ENCODE results near the gene EID3. TPM values are rescaled to one million over a fixed set of nuclear protein-coding genes. Genes with fewer than 3 reads are reported as not detected.
A peak's percentile ranks its signal among the peaks of the same experiment; 100 is the strongest.

EID3 gene
- polyA plus RNA-seq, 3 donors, result 0.64 to 1.0 (median 0.65) TPM

DNA sequence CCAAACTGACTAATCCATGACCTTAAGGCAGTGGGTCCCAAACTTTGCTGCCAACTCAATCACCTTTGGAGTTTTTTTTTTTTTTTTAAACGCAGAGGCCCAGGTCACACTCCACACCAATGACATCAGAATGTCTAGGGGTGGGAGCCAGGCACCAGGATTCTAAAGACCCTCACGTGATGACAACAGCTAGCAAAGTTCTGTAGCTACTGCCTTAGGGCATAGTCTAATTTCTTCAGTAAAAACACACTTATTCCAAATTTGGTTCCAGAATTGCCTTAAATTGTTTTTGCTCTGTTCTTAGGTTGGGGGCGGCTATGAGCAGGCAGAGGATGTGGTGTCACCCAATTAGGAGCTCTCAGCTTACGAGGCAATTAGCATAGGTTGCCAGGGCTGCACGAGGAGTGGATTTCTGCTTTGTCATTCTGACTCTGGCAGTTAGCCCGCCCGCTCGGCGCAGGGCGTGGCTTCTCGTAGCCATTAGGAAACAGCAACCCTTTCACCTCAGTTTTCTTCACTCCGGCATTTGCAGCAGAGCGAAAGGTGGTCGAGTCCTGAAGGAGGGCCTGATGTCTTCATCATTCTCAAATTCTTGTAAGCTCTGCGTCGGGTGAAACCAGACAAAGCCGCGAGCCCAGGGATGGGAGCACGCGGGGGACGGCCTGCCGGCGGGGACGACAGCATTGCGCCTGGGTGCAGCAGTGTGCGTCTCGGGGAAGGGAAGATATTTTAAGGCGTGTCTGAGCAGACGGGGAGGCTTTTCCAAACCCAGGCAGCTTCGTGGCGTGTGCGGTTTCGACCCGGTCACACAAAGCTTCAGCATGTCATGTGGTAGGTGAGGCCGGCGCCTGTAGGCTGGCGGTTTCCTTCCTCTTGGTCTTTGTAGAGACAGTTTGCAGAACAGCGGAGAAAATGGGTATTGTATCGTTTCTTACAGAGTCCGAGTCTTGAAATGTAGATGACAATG lies 16.7 kb upstream of the EID3 start:
- Histone ChIP-seq H3K36me3 (replicated peaks in 1 of 2; ENCODE audit: control insufficient read depth in 1 of 2, insufficient read depth in 2 of 2, low read length in 2 of 2) (peaks cover 3 to 9% of the 10 kb centered on the region in 2 donors), H3K9me3 (replicated peaks in 1 of 2; ENCODE audit: control insufficient read depth in 1 of 2, insufficient read depth in 1 of 2, low read length in 2 of 2) (no peaks in the 10 kb centered on the region), H4K20me1 (ENCODE audit: insufficient read depth, low read length) (peaks cover 20% of the 10 kb centered on the region), H3K27me3 (ENCODE audit: control insufficient read depth in 2 of 2, insufficient read depth in 2 of 2, low read length in 2 of 2) (no peaks in the 10 kb centered on the region), H3K4me3 (replicated peaks in 1 of 3; ENCODE audit: low read depth in 2 of 3, low read length in 3 of 3) (peak overlapping the region; percentile 67 to 87 (median 76)), H2AFZ (ENCODE audit: insufficient read depth, low read depth, low read length, poor library complexity, severe bottlenecking) (peak overlapping the region; percentile 67), H3K4me1 (ENCODE audit: control insufficient read depth in 1 of 2, insufficient read depth in 2 of 2, low read length in 2 of 2) (peaks cover 31 to 36% of the 10 kb centered on the region in 2 donors), H3K27ac (ENCODE audit: low read depth in 1 of 2, low read length in 2 of 2) (peak overlapping the region; percentile 90 to 96), H3K79me2 (ENCODE audit: insufficient read depth, low read length) (peaks cover 40% of the 10 kb centered on the region), H3K9ac (ENCODE audit: insufficient read depth, low read length, poor library complexity, severe bottlenecking) (peak overlapping the region; percentile 75), H3K4me2 (replicated peaks; ENCODE audit: extremely low read depth, low read length, poor library complexity, severe bottlenecking) (peak overlapping the region; percentile 97)
- Mint-ChIP-seq H3K36me3 (peaks cover 6 to 12% of the 10 kb centered on the region in 2 donors), H3K4me1 (peaks cover 31% of the 10 kb centered on the region), H3K4me3 (peak overlapping the region; percentile 95 to 98), H3K9me3 (peaks cover 0 to 3% (median 0%) of the 10 kb centered on the region in 7 donors), H3K27ac (peak overlapping the region; percentile 99 to 100 (median 99)), H3K27me3 (ENCODE audit: low read depth in 3 of 3) (peaks cover 0 to 2% (median 0%) of the 10 kb centered on the region in 3 donors)
- TF ChIP-seq, protein P1, sequence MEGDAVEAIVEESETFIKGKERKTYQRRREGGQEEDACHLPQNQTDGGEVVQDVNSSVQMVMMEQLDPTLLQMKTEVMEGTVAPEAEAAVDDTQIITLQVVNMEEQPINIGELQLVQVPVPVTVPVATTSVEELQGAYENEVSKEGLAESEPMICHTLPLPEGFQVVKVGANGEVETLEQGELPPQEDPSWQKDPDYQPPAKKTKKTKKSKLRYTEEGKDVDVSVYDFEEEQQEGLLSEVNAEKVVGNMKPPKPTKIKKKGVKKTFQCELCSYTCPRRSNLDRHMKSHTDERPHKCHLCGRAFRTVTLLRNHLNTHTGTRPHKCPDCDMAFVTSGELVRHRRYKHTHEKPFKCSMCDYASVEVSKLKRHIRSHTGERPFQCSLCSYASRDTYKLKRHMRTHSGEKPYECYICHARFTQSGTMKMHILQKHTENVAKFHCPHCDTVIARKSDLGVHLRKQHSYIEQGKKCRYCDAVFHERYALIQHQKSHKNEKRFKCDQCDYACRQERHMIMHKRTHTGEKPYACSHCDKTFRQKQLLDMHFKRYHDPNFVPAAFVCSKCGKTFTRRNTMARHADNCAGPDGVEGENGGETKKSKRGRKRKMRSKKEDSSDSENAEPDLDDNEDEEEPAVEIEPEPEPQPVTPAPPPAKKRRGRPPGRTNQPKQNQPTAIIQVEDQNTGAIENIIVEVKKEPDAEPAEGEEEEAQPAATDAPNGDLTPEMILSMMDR (IDR thresholded peaks at IDR 0.05), result no peak
- 1% methylated on average over 35 of the region's 40 CpGs for WGBS (ENCODE audit: insufficient coverage)
- peak; percentile 91 to 97 (median 92) for DNase-seq
- intact Hi-C loops (cut with micrococcal nuclease), result loop anchor here (5.0 to 10.0 kb wide), 3 partner anchors 69 to 152 kb away; partner anchors contain the start of genes NFYB (in 2 of the 2) and TXNRD1 (in 1 of the 2)

DNA sequence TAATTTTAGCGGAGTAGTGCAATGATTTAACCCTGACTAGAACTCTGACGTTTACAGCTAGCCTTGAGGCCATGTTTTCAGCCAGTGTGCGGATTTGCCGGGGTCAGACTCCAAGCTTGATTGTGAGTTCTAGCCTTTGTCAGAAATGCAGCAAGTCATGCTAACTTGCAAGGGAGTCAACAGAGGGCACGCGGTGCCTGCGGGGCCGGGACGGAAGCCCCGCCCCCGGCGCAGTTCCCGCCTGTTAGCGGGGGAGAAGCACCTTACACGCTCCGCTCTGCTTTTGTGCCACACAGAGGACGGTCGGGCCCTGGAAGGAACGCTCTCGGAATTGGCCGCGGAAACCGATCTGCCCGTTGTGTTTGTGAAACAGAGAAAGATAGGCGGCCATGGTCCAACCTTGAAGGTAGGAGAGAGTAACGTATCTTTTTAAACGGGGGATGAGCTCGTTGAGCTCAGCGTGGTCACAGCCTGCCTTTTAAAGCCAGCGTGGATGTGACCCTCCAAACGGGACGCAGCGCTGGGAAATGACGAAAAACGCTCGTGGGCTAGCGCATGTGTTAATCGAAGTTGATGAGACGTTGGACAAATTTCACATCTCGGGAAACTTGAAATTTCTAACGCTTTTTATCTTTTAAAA lies 14.8 kb upstream of the EID3 start:
- peaks cover 10 to 29% of the 10 kb centered on the region in 2 donors for H3K36me3 ChIP-seq (replicated peaks in 1 of 2; ENCODE audit: control insufficient read depth in 1 of 2, insufficient read depth in 2 of 2, low read length in 2 of 2)
- Mint-ChIP-seq H3K9me3 (peaks cover 0 to 5% (median 0%) of the 10 kb centered on the region in 7 donors), H3K27me3 (ENCODE audit: low read depth in 3 of 3) (no peaks in the 10 kb centered on the region), H3K36me3 (peaks cover 18 to 30% of the 10 kb centered on the region in 2 donors), H3K4me1 (peaks cover 33% of the 10 kb centered on the region), H3K4me3 (peak overlapping the region; percentile 95 to 98), H3K27ac (peak overlapping the region; percentile 99 to 100 (median 99))
- peaks cover 60% of the 10 kb centered on the region for H3K79me2 ChIP-seq (ENCODE audit: insufficient read depth, low read length)
- H3K4me1 ChIP-seq (ENCODE audit: control insufficient read depth in 1 of 2, insufficient read depth in 2 of 2, low read length in 2 of 2), result peaks cover 31 to 36% of the 10 kb centered on the region in 2 donors
- peak overlapping the region; percentile 75 for H3K9ac ChIP-seq (ENCODE audit: insufficient read depth, low read length, poor library complexity, severe bottlenecking)
- H2AFZ ChIP-seq (ENCODE audit: insufficient read depth, low read depth, low read length, poor library complexity, severe bottlenecking), result peak overlapping the region; percentile 67
- intact Hi-C loops (cut with micrococcal nuclease), result loop anchor here (5.0 to 10.0 kb wide), 3 partner anchors 71 to 154 kb away; partner anchors contain the start of genes NFYB (in 2 of the 2) and TXNRD1 (in 1 of the 2)
- H3K4me2 ChIP-seq (replicated peaks; ENCODE audit: extremely low read depth, low read length, poor library complexity, severe bottlenecking), result peak overlapping the region; percentile 97
- no peaks in the 10 kb centered on the region for H3K27me3 ChIP-seq (ENCODE audit: control insufficient read depth in 2 of 2, insufficient read depth in 2 of 2, low read length in 2 of 2)
- H4K20me1 ChIP-seq (ENCODE audit: insufficient read depth, low read length), result peaks cover 39% of the 10 kb centered on the region
- peak overlapping the region; percentile 90 for H3K27ac ChIP-seq (ENCODE audit: low read depth in 1 of 2, low read length in 2 of 2)
- H3K9me3 ChIP-seq (replicated peaks in 1 of 2; ENCODE audit: control insufficient read depth in 1 of 2, insufficient read depth in 1 of 2, low read length in 2 of 2), result no peaks in the 10 kb centered on the region
- peak overlapping the region; percentile 67 to 87 (median 76) for H3K4me3 ChIP-seq (replicated peaks in 1 of 3; ENCODE audit: low read depth in 2 of 3, low read length in 3 of 3)
- WGBS (ENCODE audit: insufficient coverage), result under 1% methylated on average over 35 of the region's 41 CpGs
- peak; percentile 78 to 84 (median 81) for DNase-seq
- TF ChIP-seq, protein P1 (IDR thresholded peaks at IDR 0.05), result no peak
